ENCODE results near the gene TSHZ3. TPM values are rescaled to one million over a fixed set of nuclear protein-coding genes. Genes with fewer than 3 reads are reported as not detected.

The TSHZ3 gene
- total and polyA plus RNA-seq, 2 of the 8 experiments (the other 6 are each of a cell fraction or from before 2014, with no cell fraction given): 3.1 to 12.3 TPM

DNA sequence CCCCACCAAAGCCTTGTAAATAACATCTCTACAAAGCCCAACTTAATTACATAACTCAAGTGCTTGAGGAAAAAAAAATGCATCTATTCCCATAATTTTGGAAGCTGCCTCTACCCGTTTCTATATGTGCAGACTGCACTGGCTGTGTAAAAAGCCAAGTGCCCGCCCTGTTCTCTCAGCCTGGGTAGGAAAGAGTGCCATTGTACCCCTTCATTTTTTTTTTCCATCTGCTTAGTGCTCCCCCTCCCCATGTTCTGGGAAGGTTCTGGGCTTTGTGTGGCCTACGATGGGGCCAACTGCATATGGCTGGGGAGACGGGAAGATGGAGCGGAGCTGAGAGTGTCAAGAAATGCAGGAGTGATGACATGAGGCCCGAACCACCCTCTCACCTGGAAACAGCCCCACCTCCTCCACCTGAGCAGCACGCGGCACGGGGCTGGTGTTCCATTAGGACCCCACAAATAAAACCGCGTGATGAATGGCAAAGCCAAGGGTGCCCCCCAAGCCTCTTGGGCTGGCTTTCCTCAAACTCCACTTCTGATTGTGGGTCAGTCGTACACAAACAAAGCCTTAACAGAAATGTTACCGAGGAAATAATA, 42.1 kb downstream of the TSHZ3 start:
- Histone ChIP-seq H3K9ac (replicated peaks in 1 of 4; ENCODE audit: extremely low read depth in 1 of 4, low read depth in 3 of 4, low read length in 3 of 4) (no peak overlapping the region), H4K91ac (replicated peaks; ENCODE audit: insufficient read length, low read length) (no peak overlapping the region), H2AFZ (ENCODE audit: low read length) (no peak overlapping the region), H2BK120ac (replicated peaks; ENCODE audit: low read depth, low read length) (no peak overlapping the region), H3K27me3 (replicated peaks in 1 of 4; ENCODE audit: control insufficient read depth in 3 of 4, extremely low read depth in 1 of 4, insufficient read depth in 3 of 4, low read length in 3 of 4) (no peaks in the 10 kb centered on the region), H2BK15ac (ENCODE audit: low read length) (no peak overlapping the region), H3K23me2 (ENCODE audit: low read depth, low read length) (no peaks in the 10 kb centered on the region), H3K36me3 (ENCODE audit: control insufficient read depth in 2 of 4, insufficient read depth in 4 of 4, low read length in 3 of 4) (no peaks in the 10 kb centered on the region), H2BK5ac (ENCODE audit: low read depth, low read length) (peak overlapping the region; percentile 12; the same call in 1 of the 2 replicates), H4K5ac (ENCODE audit: insufficient read length, low read depth, low read length) (no peak overlapping the region), H3K23ac (ENCODE audit: insufficient read length) (no peak overlapping the region), H4K8ac (ENCODE audit: extremely low read depth, insufficient read depth, low read length) (no peak overlapping the region), H3K4me3 (ENCODE audit: extremely low read depth in 1 of 4, insufficient read depth in 2 of 4, low read depth in 3 of 4, low read length in 4 of 4) (no peak overlapping the region), H2BK20ac (ENCODE audit: low read length) (no peak overlapping the region), H2BK12ac (ENCODE audit: low read depth, low read length) (no peak overlapping the region), H3K56ac (replicated peaks; ENCODE audit: insufficient read length, low read depth, low read length) (no peak overlapping the region), H3K4me2 (ENCODE audit: insufficient read depth in 1 of 2, low read depth in 2 of 2, low read length in 2 of 2) (no peak overlapping the region), H3K79me1 (ENCODE audit: low read depth, low read length) (peaks cover 7% of the 10 kb centered on the region), H2AK5ac (ENCODE audit: low read depth, low read length) (no peak overlapping the region), H3K9me3 (ENCODE audit: insufficient read depth in 2 of 2, low read depth in 1 of 2, low read length in 1 of 2) (no peaks in the 10 kb centered on the region), H3K27ac (ENCODE audit: low read depth, low read length) (no peak overlapping the region), H3K4ac (replicated peaks; ENCODE audit: insufficient read length, low read depth, low read length) (no peak overlapping the region), H3K4me1 (replicated peaks in 1 of 4; ENCODE audit: control insufficient read depth in 3 of 4, insufficient read depth in 4 of 4, low read length in 3 of 4) (no peaks in the 10 kb centered on the region; a peak in 1 of 7 replicates), H3K18ac (ENCODE audit: extremely low read depth, low read length) (no peak overlapping the region), H3K14ac (ENCODE audit: insufficient read length) (no peak overlapping the region), H3K79me2 (ENCODE audit: control insufficient read depth in 1 of 2, insufficient read depth in 2 of 2, low read length in 2 of 2) (peaks cover 0 to 9% of the 10 kb centered on the region in 2 experiments; a peak in 1 of 4 replicates), H4K20me1 (replicated peaks in 1 of 2; ENCODE audit: control insufficient read depth in 1 of 2, insufficient read depth in 2 of 2, low read length in 2 of 2) (peaks cover 0 to 3% of the 10 kb centered on the region in 2 experiments)
- ChIA-PET POLR2A (ENCODE audit: partially characterized antibody) (no interaction called here), CTCF (ENCODE audit: partially characterized antibody) (interaction anchor here (0.6 kb wide), 2 partner anchors 8 to 455 kb away, joined by 3 read pairs; no protein-coding TSS in a partner anchor)
- 82% methylated on average over 13 of the region's 13 CpGs; no CpG with 5 or more reads in 1 of the 2 experiments for WGBS, 2 experiments (ENCODE audit: extremely low coverage in 1 of 2, insufficient coverage in 1 of 2, insufficient read length in 1 of 2, insufficient replicate concordance in 2 of 2, low coverage in 1 of 2, low lambda C conversion rate in 2 of 2, missing lambda C conversion rate in 1 of 2)
- no peak for DNase-seq (ENCODE audit: low read depth in 1 of 2, low spot score in 2 of 2)
- TF ChIP-seq ZNF274 (IDR thresholded peaks at IDR 0.05; ENCODE audit: borderline replicate concordance, extremely low read depth, low read length) (no peak), YY1 (IDR thresholded peaks at IDR 0.05; ENCODE audit: low read depth, low read length) (no peak), GABPA (IDR thresholded peaks at IDR 0.05; ENCODE audit: borderline replicate concordance, insufficient read depth, low read length) (no peak), CHD2 (IDR thresholded peaks at IDR 0.05; ENCODE audit: low read length) (no peak), RNF2 (IDR thresholded peaks at IDR 0.05; ENCODE audit: borderline replicate concordance, low read depth, low read length, missing control alignments, poor library complexity, severe bottlenecking) (no peak), SIN3A (conservative IDR thresholded peaks at IDR 0.05 in 1 of 2, IDR thresholded peaks at IDR 0.05 in 1 of 2; ENCODE audit: low read depth in 1 of 2, low read length in 2 of 2) (no peak), MAFK (IDR thresholded peaks at IDR 0.05; ENCODE audit: low read depth, low read length) (no peak), RBBP5 (IDR thresholded peaks at IDR 0.05; ENCODE audit: borderline replicate concordance, low read depth, low read length) (no peak), POLR2AphosphoS5 (IDR thresholded peaks at IDR 0.05; ENCODE audit: low read depth, low read length) (no peak), KDM1A (IDR thresholded peaks at IDR 0.05; ENCODE audit: borderline replicate concordance, low read length) (no peak)
- TF ChIP-seq, protein P1, sequence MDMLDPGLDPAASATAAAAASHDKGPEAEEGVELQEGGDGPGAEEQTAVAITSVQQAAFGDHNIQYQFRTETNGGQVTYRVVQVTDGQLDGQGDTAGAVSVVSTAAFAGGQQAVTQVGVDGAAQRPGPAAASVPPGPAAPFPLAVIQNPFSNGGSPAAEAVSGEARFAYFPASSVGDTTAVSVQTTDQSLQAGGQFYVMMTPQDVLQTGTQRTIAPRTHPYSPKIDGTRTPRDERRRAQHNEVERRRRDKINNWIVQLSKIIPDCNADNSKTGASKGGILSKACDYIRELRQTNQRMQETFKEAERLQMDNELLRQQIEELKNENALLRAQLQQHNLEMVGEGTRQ (IDR thresholded peaks at IDR 0.05; ENCODE audit: low read length): no peak
- no peak for FAIRE-seq
